Thyroid gland (tissue), 4 donors: Measurements from ENCODE around the gene S100A3. TPM values are rescaled to one million over a fixed set of nuclear protein-coding genes. Genes with fewer than 3 reads are reported as not detected.
"Not testable (repeated sequence)": the region's sequence is repeated elsewhere in the genome, so short reads cannot be mapped to it uniquely, and the experiment has no call there.

Experiments
- DNase-seq, 2 donors: peaks; one replicate each; pipeline ENCODE4 v3.0.0-alpha.2; 2019
- H3K27ac ChIP-seq, 3 donors: fragments of 200-600 bp; sonication (generic); 1 replicate in 2 of 3; 2 replicates in 1 of 3; pipeline ENCODE4 v1.5.1; 2016 to 2019; ENCODE audit warnings: mild to moderate bottlenecking in 1 of 3, moderate library complexity in 1 of 3
- H3K27me3 ChIP-seq: fragments of 200-600 bp; sonication (generic); one replicate; pipeline ENCODE4 v1.5.1; 2019
- H3K36me3 ChIP-seq, 2 donors: fragments of 200-600 bp; sonication (generic); one replicate each; pipeline ENCODE4 v1.5.1; 2016 to 2019
- H3K4me1 ChIP-seq, 2 donors: fragments of 200-600 bp; sonication (generic); one replicate each; pipeline ENCODE4 v1.5.1; 2017 to 2019
- H3K4me3 ChIP-seq, 3 donors: fragments of 200-600 bp; sonication (generic); replicated peaks in 1 of 3; 1 replicate in 2 of 3; 2 replicates in 1 of 3; pipeline ENCODE4 v1.5.1; 2016; ENCODE audit warnings: mild to moderate bottlenecking in 1 of 3
- H3K9me3 ChIP-seq: fragments of 200-600 bp; sonication (generic); one replicate; pipeline ENCODE4 v1.5.1; 2017
- CTCF ChIP-seq, 6 experiments: fragments of 200-600 bp in 3 of 6; fragments of 450-650 bp in 3 of 6; sonication (generic) in 3 of 6; IDR thresholded peaks; one replicate each; pipeline ENCODE4 v1.5.1; 2016 to 2019; ENCODE audit warnings: antibody characterized with exemption in 6 of 6, mild to moderate bottlenecking in 2 of 6, inconsistent platforms in 1 of 6, moderate library complexity in 1 of 6
- POLR2A ChIP-seq, 2 donors: fragments of 450-650 bp; IDR thresholded peaks; one replicate each; pipeline ENCODE4 v1.6.1; 2017; ENCODE audit warnings: antibody characterized with exemption in 2 of 2, mild to moderate bottlenecking in 2 of 2, moderate library complexity in 1 of 2
- WGBS, 2 donors: methylation state at CpG; one replicate each; pipeline ENCODE4 v1.1.5; 2017; 5-methylcytosine and 5-hydroxymethylcytosine counted together
- intact Hi-C: fragments of 100-400 bp; cut with DNase I; formaldehyde crosslinking; loops from one replicate; pipeline ENCODE4 v1.15.1; 2023
- total RNA-seq, 4 donors: library from RNA; depleted of rRNA; stranded (reverse); fragments of >200 nt; gene quantifications; one replicate each; pipeline ENCODE4 v1.2.3, GENCODE V29; 2016

Gene S100A3
- total RNA-seq, 4 donors from 2014 or later = 0.83 to 1.7 TPM; not detected in 2

GRCh38 chr1:153578936-153579335, 29.9 kb upstream of the S100A3 start:
- Histone ChIP-seq H3K9me3 (no peaks in the 10 kb centered on the region), H3K27me3 (no peaks in the 10 kb centered on the region), H3K4me1 (no peaks in the 10 kb centered on the region), H3K27ac (no peak overlapping the region), H3K36me3 (no peaks in the 10 kb centered on the region), H3K4me3 (no peak overlapping the region)
- 83% methylated on average over 3 of the region's 3 CpGs for WGBS, 2 donors
- intact Hi-C loops = loop anchor here (5.0 to 10.0 kb wide), 2 partner anchors 33 to 86 kb away; partner anchors contain the start of gene S100A16
- no peak for DNase-seq
- TF ChIP-seq CTCF (IDR thresholded peaks at IDR 0.05) (no peak), POLR2A (IDR thresholded peaks at IDR 0.05) (no peak)

DNA sequence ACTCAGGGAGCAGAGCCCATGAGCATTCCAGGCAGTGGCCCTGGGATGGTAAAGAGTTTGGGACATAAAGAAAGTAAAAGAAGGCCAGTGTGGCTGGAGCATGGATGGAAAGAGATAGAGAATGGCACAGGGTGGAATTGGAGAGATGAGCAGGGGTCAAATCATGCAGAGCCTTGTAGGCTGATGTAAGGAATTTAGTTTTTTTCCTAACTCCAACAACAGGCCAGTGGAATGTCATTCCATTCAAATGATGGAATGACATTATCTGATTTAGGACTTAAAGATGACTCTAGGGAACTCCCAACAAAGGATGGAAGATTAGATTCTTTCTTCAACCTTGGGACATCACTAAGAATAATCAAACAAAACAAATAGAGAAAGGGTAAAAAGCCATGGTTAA, 29.4 kb upstream of the S100A3 start:
- TF ChIP-seq POLR2A (IDR thresholded peaks at IDR 0.05) = no peak
- TF ChIP-seq CTCF (IDR thresholded peaks at IDR 0.05) = no peak
- no peaks in the 10 kb centered on the region for H3K4me1 ChIP-seq
- no peaks in the 10 kb centered on the region for H3K36me3 ChIP-seq
- no peak for DNase-seq
- no peaks in the 10 kb centered on the region for H3K9me3 ChIP-seq
- H3K27ac ChIP-seq = no peak overlapping the region
- H3K4me3 ChIP-seq = no peak overlapping the region
- intact Hi-C loops = loop anchor here (5.0 to 10.0 kb wide), 2 partner anchors 34 to 86 kb away; partner anchors contain the start of gene S100A16
- H3K27me3 ChIP-seq = no peaks in the 10 kb centered on the region

DNA sequence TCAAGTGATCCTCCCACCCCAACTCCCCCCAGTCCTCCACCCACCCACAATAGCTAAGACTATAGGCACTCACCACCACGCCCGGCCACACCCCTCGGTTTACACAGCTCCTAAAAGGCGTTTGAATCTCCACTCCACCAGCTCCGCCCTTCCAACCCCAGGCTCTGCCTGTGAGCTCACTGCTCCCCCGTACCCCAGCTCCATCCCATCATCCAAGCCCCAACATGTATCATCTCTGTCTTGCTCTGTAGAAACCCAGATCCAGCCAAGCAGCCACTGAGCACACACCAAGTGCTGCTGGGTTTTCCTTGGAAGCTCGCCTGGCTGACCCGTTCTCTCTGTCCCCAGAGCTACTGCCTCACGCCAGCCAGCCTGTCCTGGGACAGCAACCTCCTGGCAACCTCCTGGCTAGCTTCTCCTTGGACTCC, 28.6 kb upstream of the S100A3 start:
- no peak overlapping the region for H3K4me3 ChIP-seq
- H3K27me3 ChIP-seq = no peaks in the 10 kb centered on the region
- H3K9me3 ChIP-seq = no peaks in the 10 kb centered on the region
- no peaks in the 10 kb centered on the region for H3K36me3 ChIP-seq
- WGBS, 2 donors = 70% methylated on average over 9 of the region's 9 CpGs
- no peak overlapping the region for H3K27ac ChIP-seq
- no peak for TF ChIP-seq POLR2A (IDR thresholded peaks at IDR 0.05)
- no peak for TF ChIP-seq CTCF (IDR thresholded peaks at IDR 0.05)
- intact Hi-C loops = loop anchor here (5.0 to 10.0 kb wide), 2 partner anchors 35 to 87 kb away; partner anchors contain the start of gene S100A16
- DNase-seq = no peak
- H3K4me1 ChIP-seq = peaks cover 4 to 6% of the 10 kb centered on the region in 2 donors

GRCh38 chr1:153577138-153577537, 28.1 kb upstream of the S100A3 start:
- Histone ChIP-seq H3K27ac (no peak overlapping the region), H3K4me3 (no peak overlapping the region), H3K27me3 (no peaks in the 10 kb centered on the region), H3K36me3 (no peaks in the 10 kb centered on the region), H3K9me3 (no peaks in the 10 kb centered on the region), H3K4me1 (peaks cover 4 to 7% of the 10 kb centered on the region in 2 donors)
- 72 to 74% methylated on average over 4 of the region's 4 CpGs for WGBS, 2 donors
- DNase-seq = no peak
- intact Hi-C loops = loop anchor here (5.0 to 10.0 kb wide), 2 partner anchors 35 to 88 kb away; partner anchors contain the start of gene S100A16
- TF ChIP-seq CTCF (IDR thresholded peaks at IDR 0.05) (no peak), POLR2A (IDR thresholded peaks at IDR 0.05) (no peak)

DNA sequence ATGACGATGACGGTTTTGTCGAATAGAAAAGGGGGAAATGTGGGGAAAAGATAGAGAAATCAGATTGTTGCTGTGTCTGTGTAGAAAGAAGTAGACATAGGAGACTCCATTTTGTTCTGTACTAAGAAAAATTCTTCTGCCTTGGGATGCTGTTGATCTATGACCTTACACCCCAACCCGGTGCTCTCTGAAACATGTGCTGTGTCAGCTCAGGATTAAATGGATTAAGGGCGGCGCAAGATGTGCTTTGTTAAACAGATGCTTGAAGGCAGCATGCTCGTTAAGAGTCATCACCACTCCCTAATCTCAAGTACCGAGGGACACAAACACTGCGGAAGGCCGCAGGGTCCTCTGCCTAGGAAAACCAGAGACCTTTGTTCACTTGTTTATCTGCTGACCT, 26.4 kb upstream of the S100A3 start:
- not testable (repeated sequence) for H3K4me3 ChIP-seq, H3K27me3 ChIP-seq, H3K36me3 ChIP-seq, H3K27ac ChIP-seq, H3K9me3 ChIP-seq, H3K4me1 ChIP-seq, DNase-seq
- 83 to 91% methylated on average over 10 of the region's 10 CpGs for WGBS, 2 donors
- intact Hi-C loops = loop anchor here (5.0 to 10.0 kb wide), 2 partner anchors 37 to 89 kb away; partner anchors contain the start of gene S100A16

DNA sequence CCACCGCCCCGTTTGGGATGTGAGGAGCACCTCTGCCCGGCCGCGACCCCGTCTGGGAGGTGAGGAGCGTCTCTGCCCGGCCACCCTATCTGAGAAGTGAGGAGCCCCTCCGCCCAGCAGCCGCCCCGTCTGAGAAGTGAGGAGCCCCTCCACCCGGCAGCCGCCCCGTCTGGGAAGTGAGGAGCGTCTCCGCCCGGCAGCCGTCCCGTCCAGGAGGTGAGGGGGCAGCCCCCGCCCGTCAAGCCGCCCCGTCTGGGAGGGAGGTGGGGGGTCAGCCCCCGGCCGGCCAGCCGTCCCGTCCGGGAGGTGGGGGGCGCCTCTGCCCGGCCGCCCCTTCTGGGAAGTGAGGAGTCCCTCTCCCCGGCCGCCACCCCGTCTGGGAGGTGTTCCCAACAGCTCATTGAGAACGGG, 26.0 kb upstream of the S100A3 start:
- H3K9me3 ChIP-seq, H3K27me3 ChIP-seq, H3K4me3 ChIP-seq, H3K36me3 ChIP-seq, H3K27ac ChIP-seq, DNase-seq, H3K4me1 ChIP-seq: not testable (repeated sequence)
- 92 to 98% methylated on average over 12 to 16 of the region's 35 CpGs for WGBS, 2 donors
- intact Hi-C loops = loop anchor here (5.0 to 10.0 kb wide), 2 partner anchors 37 to 90 kb away; partner anchors contain the start of gene S100A16
